NCI-H2081 (cell line): ENCODE measurements around the gene MGLL.
A peak's percentile ranks its signal among the peaks of the same experiment; 100 is the strongest.

Experiments used
- DNase-seq, 2 experiments: peaks; one replicate each; lab custom pipeline; 2025; lab: John Stamatoyannopoulos, UW

The MGLL gene

DNA sequence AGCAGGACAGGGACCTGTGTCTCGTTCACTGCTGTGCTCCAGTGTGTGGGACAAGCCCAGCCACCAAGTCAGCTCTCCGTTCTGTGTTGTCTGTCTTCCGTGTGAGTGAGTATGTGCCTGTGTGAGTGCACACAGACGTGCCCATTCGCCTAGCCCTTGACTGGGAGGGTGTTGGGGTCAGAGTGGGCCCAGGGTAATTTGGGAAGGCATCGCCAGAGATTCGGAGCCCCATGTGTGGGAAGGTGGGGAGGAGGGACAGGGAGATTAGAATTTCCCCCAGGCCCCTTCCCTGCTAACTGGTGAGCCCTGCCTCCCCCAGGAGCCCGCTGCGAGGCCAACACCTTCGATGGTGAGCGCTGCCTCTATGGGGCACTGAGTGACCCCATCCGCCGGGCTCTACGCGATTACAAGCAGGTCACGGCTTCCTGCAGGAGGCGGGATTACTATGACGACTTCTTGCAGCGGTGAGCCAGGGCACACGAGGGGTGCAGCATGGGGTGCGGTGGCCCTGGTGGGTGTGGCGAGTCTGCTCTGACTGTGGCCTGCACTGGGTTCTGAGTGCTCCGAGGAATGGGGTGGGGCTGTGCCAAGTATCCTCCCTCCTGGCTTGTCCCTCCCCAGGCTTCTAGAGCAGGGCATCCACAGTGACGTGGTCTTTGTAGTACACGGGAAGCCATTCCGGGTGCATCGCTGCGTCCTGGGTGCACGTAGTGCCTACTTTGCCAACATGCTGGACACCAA lies 146.5 kb downstream of the MGLL start:
- no peak for DNase-seq

DNA sequence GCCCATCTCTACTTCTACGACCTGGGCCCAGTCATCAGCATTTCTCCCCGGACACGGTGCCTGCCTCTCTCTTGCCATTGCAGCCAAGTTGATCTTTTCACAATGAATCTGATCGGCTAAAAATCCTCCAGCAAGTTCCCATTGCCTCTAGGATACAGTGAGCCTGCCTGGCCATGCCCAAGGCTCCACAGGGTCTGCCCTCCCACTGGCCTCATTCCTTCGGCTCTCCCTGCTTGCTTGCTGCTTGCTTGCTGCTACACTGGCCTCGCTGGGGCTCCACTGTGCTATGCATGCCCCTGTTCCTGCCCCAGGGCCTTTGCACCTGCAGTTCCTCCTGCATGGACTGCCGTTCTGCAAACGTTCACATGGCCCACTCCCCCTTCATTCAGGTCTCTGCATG lies 147.5 kb downstream of the MGLL start:
- DNase-seq: no peak

DNA sequence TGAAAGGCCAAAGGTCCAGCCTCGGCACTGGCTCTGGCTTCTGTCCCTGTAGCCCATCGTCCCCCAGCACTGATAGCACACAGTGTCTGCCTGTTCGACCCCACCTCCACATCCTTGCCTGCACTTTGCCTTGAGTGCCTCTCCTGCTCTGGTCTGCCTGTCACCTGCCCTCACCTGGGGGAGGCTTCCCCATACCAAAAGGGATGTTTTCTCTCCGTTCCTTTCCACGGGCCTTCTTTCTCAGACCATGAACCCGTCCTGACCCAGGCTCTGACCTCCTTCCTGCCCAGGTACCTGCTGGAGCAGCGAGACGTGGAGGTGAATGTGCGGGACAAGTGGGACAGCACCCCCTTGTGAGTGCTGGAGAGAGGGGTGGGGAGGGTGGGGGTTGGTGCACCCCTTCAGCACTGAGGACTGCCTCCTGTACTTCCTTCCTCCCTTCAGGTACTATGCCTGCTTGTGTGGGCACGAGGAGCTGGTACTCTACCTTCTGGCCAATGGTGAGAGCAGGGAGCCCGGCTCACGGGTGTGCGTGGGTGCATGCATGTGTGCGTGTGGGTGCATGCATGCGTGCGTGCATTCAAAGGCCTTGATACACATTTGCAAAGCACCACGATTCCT lies 148.1 kb downstream of the MGLL start:
- DNase-seq: no peak

DNA sequence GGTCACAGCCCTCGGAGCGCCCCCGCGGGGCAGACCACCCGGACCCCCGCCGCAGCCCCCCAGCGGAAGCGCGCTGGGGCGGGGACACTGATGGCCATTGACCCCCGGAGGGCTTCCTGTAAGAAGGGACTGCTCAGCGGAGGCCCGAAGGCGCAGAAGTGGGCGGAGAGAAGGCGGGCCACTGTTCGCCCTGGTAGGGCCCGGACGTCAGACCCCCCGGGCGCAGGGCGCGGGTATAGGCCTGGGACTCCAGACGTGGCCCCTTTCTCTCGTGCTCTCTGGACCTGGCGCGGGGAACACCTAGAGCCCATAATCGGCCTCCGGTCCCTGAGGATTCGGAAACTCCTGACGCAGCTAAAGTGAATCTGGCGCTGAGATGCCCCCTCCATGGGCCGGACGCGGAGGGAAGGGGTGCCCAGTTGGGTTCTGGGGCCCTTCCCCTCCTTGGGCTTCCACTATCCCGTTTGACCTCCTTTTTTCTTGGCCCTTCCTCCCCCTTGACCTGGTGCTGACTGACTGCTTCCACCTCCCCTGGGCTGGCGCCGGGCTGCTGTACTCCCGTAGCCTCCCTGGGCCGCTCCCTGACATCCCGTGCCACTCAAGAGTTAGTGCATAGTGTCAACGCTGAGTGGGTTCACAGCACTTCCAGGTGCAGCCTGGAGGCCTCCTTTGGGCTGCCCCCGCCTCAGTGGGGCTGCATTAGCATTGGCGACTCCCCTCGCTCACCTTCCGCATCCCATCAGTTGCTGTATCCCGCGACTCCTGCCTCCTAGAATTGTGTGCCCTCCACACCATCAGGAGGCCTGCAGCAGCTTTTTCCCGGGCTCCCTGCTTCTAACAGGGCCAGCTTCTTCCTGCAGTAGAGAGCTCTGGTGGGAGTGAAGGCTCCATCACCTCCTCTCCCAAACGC lies 148.9 kb downstream of the MGLL start:
- peak; percentile 58 to 78 for DNase-seq

DNA sequence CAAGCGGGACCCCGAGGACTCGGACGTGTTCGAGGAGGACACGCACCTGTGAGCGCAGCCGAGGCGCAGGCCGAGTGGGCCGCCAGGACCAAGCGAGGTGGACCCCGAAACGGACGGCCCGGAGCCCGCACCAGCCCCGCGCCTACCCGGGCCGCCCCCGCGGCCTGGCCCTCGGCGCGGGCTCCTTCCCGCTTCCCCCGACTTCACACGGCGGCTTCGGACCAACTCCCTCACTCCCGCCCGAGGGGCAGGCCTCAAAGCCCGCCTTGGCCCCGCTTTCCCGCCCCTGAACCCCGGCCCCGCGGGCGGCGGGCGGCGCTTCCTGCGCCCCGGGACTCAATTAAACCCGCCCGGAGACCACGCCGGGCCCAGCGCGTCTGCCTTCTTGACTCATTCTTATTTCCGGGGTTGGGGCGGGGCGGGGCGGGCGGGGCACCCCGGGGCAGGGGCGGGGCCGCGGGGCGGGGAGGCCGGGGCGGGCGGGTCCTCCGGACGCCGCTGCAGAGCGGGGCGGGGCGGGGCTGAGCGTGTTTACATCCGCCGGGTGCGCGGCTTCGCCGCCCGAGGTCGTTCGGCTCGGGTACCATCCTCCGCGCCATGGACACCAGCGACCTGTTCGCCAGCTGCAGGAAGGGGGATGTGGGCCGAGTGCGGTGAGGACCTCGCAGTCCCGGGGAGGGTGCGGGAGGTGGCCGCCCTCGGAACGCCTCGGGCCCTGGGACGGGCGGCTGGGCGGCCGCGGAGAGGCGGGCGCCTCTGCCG lies 149.7 kb downstream of the MGLL start, which contains the start of gene ABTB1:
TSS of gene ABTB1 (plus strand) at position 524 of the 762 bp plus-strand sequence. CDS start at position 598, 74 bp downstream.
- DNase-seq: peak; percentile 87 to 88

DNA sequence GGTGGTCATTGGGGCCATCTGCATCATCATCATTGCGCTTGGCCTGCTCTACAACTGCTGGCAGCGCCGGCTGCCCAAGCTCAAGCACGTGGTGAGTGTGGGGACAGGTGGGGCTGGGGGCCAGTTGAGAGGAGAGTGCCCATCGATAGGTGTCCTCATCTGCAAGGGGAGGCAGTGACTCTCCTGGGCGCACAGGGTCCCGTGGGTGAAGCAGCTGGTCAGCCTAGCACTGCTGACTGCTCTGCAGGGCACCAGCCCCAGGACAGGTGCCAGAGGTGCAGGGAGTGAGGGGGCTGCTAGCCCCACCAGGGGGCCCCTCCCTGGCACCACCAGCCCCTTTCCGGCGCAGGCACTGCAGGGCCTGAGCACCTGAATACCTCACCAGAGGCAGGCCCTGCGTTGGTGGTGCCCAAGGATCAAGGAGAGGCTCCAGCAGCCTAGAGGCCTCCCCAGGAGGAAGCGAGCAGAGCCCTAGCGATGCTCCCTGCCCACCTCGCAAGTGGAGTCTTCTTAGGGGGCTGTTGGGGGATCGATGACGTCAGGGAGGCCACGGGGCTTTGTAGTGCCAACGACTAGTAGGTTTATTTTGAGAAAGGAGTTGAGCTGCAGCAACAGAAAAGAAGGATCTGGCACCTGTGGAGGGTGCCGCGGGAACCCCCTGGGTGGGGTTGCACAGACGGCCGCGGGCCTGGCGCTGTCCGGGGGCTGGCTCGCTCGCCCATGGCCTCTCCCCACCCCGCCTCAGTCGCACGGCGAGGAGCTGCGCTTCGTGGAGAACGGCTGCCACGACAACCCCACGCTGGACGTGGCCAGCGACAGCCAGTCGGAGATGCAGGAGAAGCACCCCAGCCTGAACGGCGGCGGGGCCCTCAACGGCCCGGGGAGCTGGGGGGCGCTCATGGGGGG lies 150.5 kb downstream of the MGLL start:
- no peak for DNase-seq

DNA sequence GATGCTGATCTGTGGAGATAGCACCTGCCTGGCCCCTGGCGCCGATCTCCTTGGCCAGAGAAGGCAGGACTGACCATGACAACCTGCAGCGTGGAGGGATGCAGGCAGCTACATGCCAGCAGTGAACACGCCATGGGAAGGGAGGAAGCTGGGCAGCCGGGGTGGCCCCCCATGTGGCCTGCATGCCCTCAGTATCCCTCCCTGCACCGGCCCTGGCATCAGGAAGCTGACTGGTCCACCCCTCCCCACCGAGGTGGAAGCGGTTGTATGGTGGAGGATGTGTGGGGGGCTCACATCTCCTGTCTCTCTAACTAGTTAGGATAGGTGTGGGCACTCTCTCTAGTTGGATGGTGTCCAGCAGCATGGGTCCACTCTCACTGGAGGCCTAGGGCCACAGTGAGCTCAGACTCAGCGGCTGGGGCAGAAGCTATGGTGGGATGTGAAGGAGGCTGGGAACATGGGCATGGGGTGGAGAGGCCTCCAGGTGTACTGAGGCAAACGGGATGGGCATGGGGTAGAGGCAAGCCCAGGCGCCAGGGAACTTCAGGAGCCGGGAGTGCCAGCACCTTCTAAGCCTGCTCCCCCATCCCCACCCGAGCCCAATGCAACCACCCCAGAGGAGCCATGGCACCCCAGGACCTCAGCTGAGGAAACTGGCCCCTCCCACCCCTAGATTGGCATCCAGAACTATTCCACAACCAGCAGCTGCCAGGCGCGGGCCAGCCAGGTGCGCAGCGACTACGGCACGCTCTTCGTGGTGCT lies 151.4 kb downstream of the MGLL start:
- DNase-seq: no peak

DNA sequence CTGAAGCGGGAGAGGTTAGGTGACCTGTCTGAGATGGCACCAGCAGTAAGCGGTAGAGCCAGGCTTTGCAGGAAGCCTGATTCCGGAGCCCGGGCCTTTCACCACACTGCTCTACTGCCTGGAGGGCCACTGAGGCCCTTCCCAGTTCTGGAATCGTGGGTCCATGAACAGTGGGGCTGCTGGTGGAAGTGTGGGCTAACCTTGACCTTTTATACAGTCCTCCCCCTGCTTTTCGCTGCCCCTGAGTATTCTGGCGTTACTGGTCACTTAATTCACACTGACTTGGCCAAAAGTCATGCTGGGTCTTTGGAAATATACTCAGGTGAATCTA lies 152.1 kb downstream of the MGLL start:
- no peak for DNase-seq

- DNase-seq: no peak
Observed at GRCh38 chr3:127669541-127670228, 152.6 kb downstream of the MGLL start.

GRCh38 chr3:127668906-127669305 lies 153.4 kb downstream of the MGLL start:
- DNase-seq: no peak

DNA sequence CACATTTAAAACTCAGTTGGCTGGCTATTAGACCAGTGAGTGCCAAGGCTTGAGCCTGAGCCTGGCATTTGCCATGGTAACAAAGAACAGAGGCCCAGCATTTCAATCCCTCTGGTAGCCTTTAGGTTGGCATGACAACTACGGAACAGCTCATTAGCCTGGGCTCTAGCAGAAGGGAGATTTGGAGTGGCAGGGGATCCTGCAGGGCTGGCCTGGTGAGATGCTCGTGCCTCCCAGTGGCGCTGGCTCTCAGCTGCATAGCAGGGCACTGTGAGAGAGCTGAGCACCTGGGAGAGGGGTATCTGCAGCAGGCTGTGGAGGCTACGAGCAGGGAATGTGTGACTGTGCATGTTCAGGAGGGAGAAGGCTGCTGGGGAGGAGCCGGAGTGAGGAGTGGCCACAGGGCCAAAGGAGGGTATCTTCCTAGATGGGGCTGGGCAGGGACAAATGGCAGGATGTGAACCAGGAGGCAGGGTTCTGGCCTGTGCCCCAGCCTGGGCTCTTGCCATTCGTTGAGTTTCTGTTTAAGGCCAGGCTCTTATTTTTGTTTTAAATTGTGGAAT lies 155.1 kb downstream of the MGLL start:
- DNase-seq: peak in 1 of 2 experiments; percentile 57

DNA sequence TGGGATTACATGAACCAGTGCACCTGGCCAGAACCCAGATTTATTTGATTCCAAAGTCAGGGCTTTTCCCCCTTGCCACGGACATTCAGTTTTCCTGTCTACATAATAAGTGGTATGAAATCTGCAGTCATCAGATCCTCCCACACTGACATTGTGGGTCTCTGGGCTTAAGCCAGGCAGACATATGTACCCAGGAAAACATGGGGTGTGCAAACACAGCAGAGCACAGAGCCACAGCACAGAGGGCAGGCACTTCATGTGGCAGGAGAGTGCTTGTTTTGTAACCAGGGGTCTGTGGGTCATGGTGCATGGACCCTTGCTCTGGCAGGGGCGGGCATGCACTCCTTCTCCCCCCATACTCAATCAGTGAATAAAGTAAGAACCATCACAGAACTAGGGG lies 155.6 kb downstream of the MGLL start:
- DNase-seq: no peak

DNA sequence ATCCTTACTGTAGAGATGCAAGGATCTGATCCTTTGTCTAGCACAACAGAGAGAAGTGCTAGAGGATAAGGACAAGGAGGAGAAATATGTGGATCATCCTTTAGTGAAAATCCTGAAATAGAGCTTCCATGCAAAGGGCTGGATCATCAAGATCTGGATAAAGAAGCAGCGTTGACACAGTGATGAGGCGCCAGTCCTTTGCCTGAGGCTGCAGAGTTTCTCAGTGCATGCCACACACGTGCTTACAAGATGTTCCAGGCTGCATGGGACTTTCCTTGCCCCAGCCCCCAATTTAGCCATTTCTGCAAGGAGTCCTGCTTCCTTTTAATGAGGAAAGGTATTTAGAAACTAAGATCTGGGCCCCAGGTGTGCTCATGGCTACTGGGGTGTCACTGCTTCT lies 156.7 kb downstream of the MGLL start:
- no peak for DNase-seq

- DNase-seq: no peak
Observed at GRCh38 chr3:127665165-127665564, 157.2 kb downstream of the MGLL start.

- no peak for DNase-seq
Observed at GRCh38 chr3:127663151-127663550, 159.2 kb downstream of the MGLL start.

GRCh38 chr3:127662001-127662469 lies 160.3 kb downstream of the MGLL start:
- no peak for DNase-seq

- DNase-seq: no peak
Observed at GRCh38 chr3:127661600-127661999, 160.7 kb downstream of the MGLL start.

DNA sequence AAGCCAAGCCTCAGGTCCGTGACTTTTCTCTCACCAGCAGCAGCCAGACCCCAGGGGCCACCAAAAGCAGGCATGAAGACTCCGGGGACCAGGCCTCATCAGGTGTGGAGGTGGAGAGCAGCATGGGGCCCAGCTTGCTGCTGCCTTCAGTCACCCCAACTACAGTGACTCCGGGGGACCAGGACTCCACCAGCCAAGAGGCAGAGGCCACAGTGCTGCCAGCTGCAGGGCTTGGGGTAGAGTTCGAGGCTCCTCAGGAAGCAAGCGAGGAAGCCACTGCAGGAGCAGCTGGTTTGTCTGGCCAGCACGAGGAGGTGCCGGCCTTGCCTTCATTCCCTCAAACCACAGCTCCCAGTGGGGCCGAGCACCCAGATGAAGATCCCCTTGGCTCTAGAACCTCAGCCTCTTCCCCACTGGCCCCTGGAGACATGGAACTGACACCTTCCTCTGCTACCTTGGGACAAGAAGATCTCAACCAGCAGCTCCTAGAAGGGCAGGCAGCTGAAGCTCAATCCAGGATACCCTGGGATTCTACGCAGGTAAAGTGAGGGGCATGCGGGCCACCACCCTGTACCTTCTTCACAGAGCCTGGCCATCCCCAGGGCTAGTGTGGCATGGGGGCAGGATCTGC lies 161.6 kb downstream of the MGLL start:
- no peak for DNase-seq

- no peak for DNase-seq
Observed at GRCh38 chr3:127658234-127658633, 164.1 kb downstream of the MGLL start.
